ENCODE measurements around the gene OAS3. TPM values are rescaled to one million over a fixed set of nuclear protein-coding genes. Genes with fewer than 3 reads are reported as not detected.
A peak's percentile ranks its signal among the peaks of the same experiment; 100 is the strongest.

OAS3 gene
- polyA plus RNA-seq, 3 donors, result 22.0 to 54.3 (median 41.9) TPM

DNA sequence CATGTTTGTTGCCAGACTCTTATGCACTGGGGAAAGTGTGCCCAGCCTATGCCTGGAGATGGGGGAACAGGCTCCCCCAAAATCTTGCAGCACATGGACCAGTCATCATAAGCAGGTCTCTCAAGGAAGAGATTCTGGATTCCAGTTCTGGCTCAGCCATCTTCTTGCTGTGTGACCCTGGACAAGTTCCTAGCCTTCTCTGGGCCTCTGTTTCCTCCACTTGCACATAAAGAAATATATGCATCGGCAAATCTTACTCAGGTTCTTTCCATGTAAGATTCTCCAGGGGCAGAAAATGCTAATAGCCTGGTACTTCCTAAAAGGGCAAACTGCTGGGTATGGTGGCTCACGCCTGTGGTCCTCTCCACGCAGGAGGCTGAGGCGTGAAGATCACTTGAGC is 7.2 kb downstream of the OAS3 start:
- Mint-ChIP-seq H3K27me3 (ENCODE audit: low read depth in 3 of 3) (peaks cover 0 to 3% (median 1%) of the 10 kb centered on the region in 3 donors), H3K27ac (no peak overlapping the region), H3K4me3 (no peak overlapping the region), H3K9me3 (peaks cover 0 to 3% (median 0%) of the 10 kb centered on the region in 7 donors), H3K36me3 (peaks cover 66 to 82% of the 10 kb centered on the region in 2 donors), H3K4me1 (no peaks in the 10 kb centered on the region)
- H3K4me2 ChIP-seq (replicated peaks; ENCODE audit: extremely low read depth, low read length, poor library complexity, severe bottlenecking), result no peak overlapping the region
- no peak overlapping the region for H3K9ac ChIP-seq (ENCODE audit: insufficient read depth, low read length, poor library complexity, severe bottlenecking)
- intact Hi-C loops (cut with micrococcal nuclease), result no loop called here
- no peaks in the 10 kb centered on the region for H3K9me3 ChIP-seq (replicated peaks in 1 of 2; ENCODE audit: control insufficient read depth in 1 of 2, insufficient read depth in 1 of 2, low read length in 2 of 2)
- peaks cover 68 to 90% of the 10 kb centered on the region in 2 donors for H3K36me3 ChIP-seq (replicated peaks in 1 of 2; ENCODE audit: control insufficient read depth in 1 of 2, insufficient read depth in 2 of 2, low read length in 2 of 2)
- DNase-seq, result no peak
- H3K79me2 ChIP-seq (ENCODE audit: insufficient read depth, low read length), result no peaks in the 10 kb centered on the region
- peaks cover 39% of the 10 kb centered on the region for H4K20me1 ChIP-seq (ENCODE audit: insufficient read depth, low read length)
- H2AFZ ChIP-seq (ENCODE audit: insufficient read depth, low read depth, low read length, poor library complexity, severe bottlenecking), result no peak overlapping the region
- 95% methylated on average over 3 of the region's 4 CpGs for WGBS (ENCODE audit: insufficient coverage)
- TF ChIP-seq, protein P1, sequence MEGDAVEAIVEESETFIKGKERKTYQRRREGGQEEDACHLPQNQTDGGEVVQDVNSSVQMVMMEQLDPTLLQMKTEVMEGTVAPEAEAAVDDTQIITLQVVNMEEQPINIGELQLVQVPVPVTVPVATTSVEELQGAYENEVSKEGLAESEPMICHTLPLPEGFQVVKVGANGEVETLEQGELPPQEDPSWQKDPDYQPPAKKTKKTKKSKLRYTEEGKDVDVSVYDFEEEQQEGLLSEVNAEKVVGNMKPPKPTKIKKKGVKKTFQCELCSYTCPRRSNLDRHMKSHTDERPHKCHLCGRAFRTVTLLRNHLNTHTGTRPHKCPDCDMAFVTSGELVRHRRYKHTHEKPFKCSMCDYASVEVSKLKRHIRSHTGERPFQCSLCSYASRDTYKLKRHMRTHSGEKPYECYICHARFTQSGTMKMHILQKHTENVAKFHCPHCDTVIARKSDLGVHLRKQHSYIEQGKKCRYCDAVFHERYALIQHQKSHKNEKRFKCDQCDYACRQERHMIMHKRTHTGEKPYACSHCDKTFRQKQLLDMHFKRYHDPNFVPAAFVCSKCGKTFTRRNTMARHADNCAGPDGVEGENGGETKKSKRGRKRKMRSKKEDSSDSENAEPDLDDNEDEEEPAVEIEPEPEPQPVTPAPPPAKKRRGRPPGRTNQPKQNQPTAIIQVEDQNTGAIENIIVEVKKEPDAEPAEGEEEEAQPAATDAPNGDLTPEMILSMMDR (IDR thresholded peaks at IDR 0.05), result no peak
- peaks cover 0 to 2% of the 10 kb centered on the region in 2 donors for H3K4me1 ChIP-seq (ENCODE audit: control insufficient read depth in 1 of 2, insufficient read depth in 2 of 2, low read length in 2 of 2)
- no peaks in the 10 kb centered on the region for H3K27me3 ChIP-seq (ENCODE audit: control insufficient read depth in 2 of 2, insufficient read depth in 2 of 2, low read length in 2 of 2)
- H3K4me3 ChIP-seq (replicated peaks in 1 of 3; ENCODE audit: low read depth in 2 of 3, low read length in 3 of 3), result no peak overlapping the region
- no peak overlapping the region for H3K27ac ChIP-seq (ENCODE audit: low read depth in 1 of 2, low read length in 2 of 2)

DNA sequence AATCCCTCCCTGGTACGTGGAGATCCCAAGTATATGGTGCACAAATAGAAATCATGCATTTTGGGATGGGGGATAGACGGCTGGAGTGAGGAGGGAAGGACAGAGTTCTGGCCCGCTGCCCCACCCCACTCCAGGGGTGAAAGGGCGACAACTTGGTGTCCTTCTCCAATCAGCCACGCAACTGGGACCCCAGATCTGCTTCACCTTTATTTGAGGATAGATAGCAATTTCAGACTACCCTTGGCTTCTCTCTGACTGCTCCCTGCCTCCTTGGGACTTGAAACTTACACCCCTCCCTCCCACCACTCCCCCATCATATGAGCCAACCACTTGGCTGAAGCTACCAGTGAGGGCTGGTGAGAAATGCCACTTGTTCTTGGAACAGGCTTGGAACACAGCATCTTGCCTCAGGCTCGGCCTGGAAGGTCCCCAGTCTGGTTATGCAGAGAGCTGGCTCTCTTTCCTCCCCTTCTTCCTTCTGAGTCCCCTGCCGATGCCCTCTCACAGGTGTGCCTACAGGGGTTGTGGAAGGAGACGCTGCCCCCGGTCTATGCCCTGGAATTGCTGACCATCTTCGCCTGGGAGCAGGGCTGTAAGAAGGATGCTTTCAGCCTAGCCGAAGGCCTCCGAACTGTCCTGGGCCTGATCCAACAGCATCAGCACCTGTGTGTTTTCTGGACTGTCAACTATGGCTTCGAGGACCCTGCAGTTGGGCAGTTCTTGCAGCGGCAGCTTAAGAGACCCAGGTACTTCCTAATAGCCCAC is 8.1 kb downstream of the OAS3 start:
- peaks cover 72 to 89% of the 10 kb centered on the region in 2 donors for H3K36me3 Mint-ChIP-seq
- DNase-seq, result no peak
- TF ChIP-seq, protein P1 (IDR thresholded peaks at IDR 0.05), result no peak
- Histone ChIP-seq H3K4me1 (ENCODE audit: control insufficient read depth in 1 of 2, insufficient read depth in 2 of 2, low read length in 2 of 2) (no peaks in the 10 kb centered on the region), H3K9me3 (replicated peaks in 1 of 2; ENCODE audit: control insufficient read depth in 1 of 2, insufficient read depth in 1 of 2, low read length in 2 of 2) (no peaks in the 10 kb centered on the region), H3K9ac (ENCODE audit: insufficient read depth, low read length, poor library complexity, severe bottlenecking) (no peak overlapping the region), H3K4me3 (replicated peaks in 1 of 3; ENCODE audit: low read depth in 2 of 3, low read length in 3 of 3) (no peak overlapping the region), H2AFZ (ENCODE audit: insufficient read depth, low read depth, low read length, poor library complexity, severe bottlenecking) (no peak overlapping the region), H3K36me3 (replicated peaks in 1 of 2; ENCODE audit: control insufficient read depth in 1 of 2, insufficient read depth in 2 of 2, low read length in 2 of 2) (peaks cover 75 to 96% of the 10 kb centered on the region in 2 donors), H3K27me3 (ENCODE audit: control insufficient read depth in 2 of 2, insufficient read depth in 2 of 2, low read length in 2 of 2) (no peaks in the 10 kb centered on the region), H4K20me1 (ENCODE audit: insufficient read depth, low read length) (peaks cover 30% of the 10 kb centered on the region), H3K4me2 (replicated peaks; ENCODE audit: extremely low read depth, low read length, poor library complexity, severe bottlenecking) (no peak overlapping the region), H3K27ac (ENCODE audit: low read depth in 1 of 2, low read length in 2 of 2) (no peak overlapping the region), H3K79me2 (ENCODE audit: insufficient read depth, low read length) (no peaks in the 10 kb centered on the region)
- H3K4me1 Mint-ChIP-seq, result no peaks in the 10 kb centered on the region
- peaks cover 0 to 3% (median 1%) of the 10 kb centered on the region in 3 donors for H3K27me3 Mint-ChIP-seq (ENCODE audit: low read depth in 3 of 3)
- intact Hi-C loops (cut with micrococcal nuclease), result no loop called here
- H3K27ac Mint-ChIP-seq, result peak overlapping the region in 1 of 7 donors; percentile 38
- WGBS (ENCODE audit: insufficient coverage), result 99% methylated on average over 7 of the region's 14 CpGs
- peaks cover 0 to 3% (median 0%) of the 10 kb centered on the region in 7 donors for H3K9me3 Mint-ChIP-seq
- no peak overlapping the region for H3K4me3 Mint-ChIP-seq
